HepG2 (cell line): Measurements from ENCODE around the gene TH. TPM values are rescaled to one million over a fixed set of nuclear protein-coding genes. Genes with fewer than 3 reads are reported as not detected.
A peak's percentile ranks its signal among the peaks of the same experiment; 100 is the strongest.

Experiments used
- ATAC-seq: fragments of 200-7000 bp; cut with Tn5 transposase; 3 replicates; pipeline ENCODE4 v1.9.1; 2020; ENCODE audit warnings: mild to moderate bottlenecking, moderate library complexity
- BruUV-seq: library from RNA; stranded (reverse); fragments of 400-500 nt; replicated peaks from 2 replicates; lab custom pipeline; 2021; lab: Mats Ljungman, UMichigan
- CTCF ChIA-PET: fragments of 300-600 bp; formaldehyde crosslinking; extraction: SDS; loops from one replicate; lab custom pipeline; 2021; ENCODE audit warnings: low total read pairs, inconsistent platforms, low intra/inter-chr PET ratio; lab: Yijun Ruan, JAX
- POLR2A ChIA-PET: fragments of 350-600 bp; sonication (Branson Sonifier 250); formaldehyde crosslinking; loops from one replicate; lab custom pipeline; 2020; ENCODE audit warnings: antibody characterized with exemption, inconsistent platforms; lab: Yijun Ruan, JAX
- DNase-seq: peaks from one replicate; pipeline ENCODE4 v3.0.0-alpha.2; 2015; ENCODE audit warnings: low spot score
- FAIRE-seq: peaks from 3 replicates; lab custom pipeline; 2011; peaks lifted over from hg19 to GRCh38; lab: Jason Lieb, UNC
- H2AFZ ChIP-seq: one replicate; pipeline ENCODE4 v1.6.1; 2011; ENCODE audit warnings: low read length, inconsistent platforms
- H3K27ac ChIP-seq: fragments of 300-600 bp; 3 replicates; pipeline ENCODE4 v1.8.0; 2011; ENCODE audit warnings: mixed run types, mild to moderate bottlenecking, mixed read lengths, low read length, inconsistent platforms; ENCODE audit not compliant: insufficient read depth; ENCODE audit errors: extremely low read length
- H3K27me3 ChIP-seq, 2 experiments: fragments of 200-600 bp in 1 of 2; 2 replicates in 1 of 2; 3 replicates in 1 of 2; pipeline versions ENCODE4 v1.6.0 to v1.8.0; 2011; ENCODE audit warnings: low read length in 2 of 2, mild to moderate bottlenecking in 2 of 2, moderate library complexity in 2 of 2, inconsistent platforms in 1 of 2; ENCODE audit not compliant: insufficient read depth in 2 of 2, control insufficient read depth in 1 of 2
- H3K36me3 ChIP-seq, 2 experiments: fragments of 200-600 bp in 1 of 2; replicated peaks in 1 of 2; 2 replicates in 1 of 2; 3 replicates in 1 of 2; pipeline versions ENCODE4 v1.5.1 to v1.8.0; 2011; ENCODE audit warnings: low read length in 2 of 2, inconsistent platforms in 1 of 2; ENCODE audit not compliant: insufficient read depth in 2 of 2, control insufficient read depth in 1 of 2
- H3K4me1 ChIP-seq: 2 replicates; pipeline ENCODE4 v1.5.1; 2012; ENCODE audit warnings: low read length, inconsistent platforms; ENCODE audit not compliant: insufficient read depth
- H3K4me2 ChIP-seq: 2 replicates; pipeline ENCODE4 v1.6.0; 2011; ENCODE audit warnings: low read depth, low read length, inconsistent platforms
- H3K4me3 ChIP-seq, 3 experiments: fragments of 200-600 bp in 1 of 3; sonication (generic), shearing (Covaris generic) in 1 of 3; replicated peaks in 1 of 3; 2 replicates each; pipeline ENCODE4 v1.5.1; 2011 to 2016; ENCODE audit warnings: low read length in 3 of 3, inconsistent platforms in 2 of 3, low read depth in 2 of 3, mild to moderate bottlenecking in 2 of 3, control low read depth in 1 of 3, mixed read lengths in 1 of 3; ENCODE audit not compliant: insufficient read depth in 1 of 3
- H3K79me2 ChIP-seq: one replicate; pipeline ENCODE4 v1.6.1; 2011; ENCODE audit warnings: low read length, inconsistent platforms; ENCODE audit not compliant: insufficient read depth
- H3K9ac ChIP-seq: 2 replicates; pipeline ENCODE4 v1.6.0; 2011; ENCODE audit warnings: mild to moderate bottlenecking, low read depth, low read length, inconsistent platforms; ENCODE audit not compliant: insufficient read depth
- H3K9me3 ChIP-seq: 2 replicates; pipeline ENCODE4 v1.5.1; 2012; ENCODE audit warnings: mild to moderate bottlenecking, low read length
- H4K20me1 ChIP-seq: 2 replicates; pipeline ENCODE4 v1.6.0; 2011; ENCODE audit warnings: inconsistent platforms, mild to moderate bottlenecking, low read length, moderate library complexity; ENCODE audit not compliant: insufficient read depth
- ERF ChIP-seq: IDR thresholded peaks from 2 replicates; pipeline ENCODE4 v1.6.1; 2018; ENCODE audit warnings: missing biosample characterization, missing genetic modification reagents
- MXD3 ChIP-seq: IDR thresholded peaks from 2 replicates; pipeline ENCODE4 v1.6.1; 2016; ENCODE audit warnings: mild to moderate bottlenecking, missing biosample characterization, missing genetic modification reagents
- NFYC ChIP-seq: IDR thresholded peaks from 2 replicates; pipeline ENCODE4 v1.6.1; 2016; ENCODE audit warnings: missing genetic modification reagents, missing compliant biosample characterization
- RBM22 ChIP-seq: fragments of 200-400 bp; formaldehyde crosslinking; optimal IDR thresholded peaks from 2 replicates; pipeline ENCODE3; 2017; ENCODE audit warnings: mild to moderate bottlenecking, low read length, moderate library complexity
- SIX1 ChIP-seq: sonication (generic); formaldehyde crosslinking; IDR thresholded peaks from 2 replicates; pipeline ENCODE4 v1.4.0; 2020; ENCODE audit warnings: missing genetic modification reagents, borderline replicate concordance
- SMC3 ChIP-seq: IDR thresholded peaks from 2 replicates; pipeline ENCODE4 v1.6.1; 2011; ENCODE audit warnings: low read length, improper control_type of control experiment
- SOX13 ChIP-seq, 3 experiments: fragments of 450-650 bp in 1 of 3; sonication (generic) in 1 of 3; formaldehyde crosslinking in 1 of 3; IDR thresholded peaks in 2 of 3; conservative IDR thresholded peaks in 1 of 3; 2 replicates each; pipeline versions ENCODE4 v1.5.0 to v1.6.1; 2016 to 2020; ENCODE audit warnings: antibody characterized with exemption in 1 of 3, mild to moderate bottlenecking in 1 of 3, missing compliant biosample characterization in 1 of 3, missing genetic modification reagents in 1 of 3, moderate library complexity in 1 of 3
- TBX2 ChIP-seq: sonication (generic); formaldehyde crosslinking; IDR thresholded peaks from 2 replicates; pipeline ENCODE4 v1.5.0; 2020; ENCODE audit warnings: missing genetic modification reagents, mild to moderate bottlenecking, borderline replicate concordance
- YEATS2 ChIP-seq: sonication (generic); formaldehyde crosslinking; IDR thresholded peaks from 2 replicates; pipeline ENCODE4 v1.4.0; 2020; ENCODE audit warnings: missing genetic modification reagents, borderline replicate concordance
- ZBTB42 ChIP-seq: sonication (generic); formaldehyde crosslinking; IDR thresholded peaks from 2 replicates; pipeline ENCODE4 v1.5.0; 2020; ENCODE audit warnings: mild to moderate bottlenecking, missing genetic modification reagents
- ZBTB49 ChIP-seq: sonication (generic); formaldehyde crosslinking; IDR thresholded peaks from 2 replicates; pipeline ENCODE4 v1.4.0; 2020; ENCODE audit warnings: missing genetic modification reagents, borderline replicate concordance
- ZNF12 ChIP-seq: sonication (generic); formaldehyde crosslinking; IDR thresholded peaks from 2 replicates; pipeline ENCODE4 v1.5.0; 2020; ENCODE audit warnings: missing genetic modification reagents
- ZNF253 ChIP-seq: sonication (generic); formaldehyde crosslinking; IDR thresholded peaks from 2 replicates; pipeline ENCODE4 v1.8.0; 2022; ENCODE audit warnings: mild to moderate bottlenecking, missing genetic modification reagents, borderline replicate concordance
- ZNF331 ChIP-seq: sonication (generic); formaldehyde crosslinking; IDR thresholded peaks from 2 replicates; pipeline ENCODE4 v1.4.0; 2020; ENCODE audit warnings: missing genetic modification reagents
- ZNF510 ChIP-seq: sonication (generic); formaldehyde crosslinking; IDR thresholded peaks from 2 replicates; pipeline ENCODE4 v1.4.0; 2020; ENCODE audit warnings: low read depth, mild to moderate bottlenecking, missing genetic modification reagents
- WGBS: methylation state at CpG from one replicate; pipeline ENCODE4 v1.1.6; 2017; ENCODE audit warnings: low lambda C conversion rate; 5-methylcytosine and 5-hydroxymethylcytosine counted together
- in situ Hi-C: cut with HindIII; loops from 2 replicates; pipeline ENCODE4 v1.10.0; 2017; ENCODE audit warnings: low pct_unique_long_range_greater_than_20kb; ENCODE audit not compliant: extremely low pct_ligation_motif_present
- intact Hi-C: fragments of 100-400 bp; cut with micrococcal nuclease; formaldehyde crosslinking; loops from one replicate; pipeline ENCODE4 v1.10.0; 2022; ENCODE audit not compliant: unreplicated experiment
- polyA plus RNA-seq, 8 experiments: library from polyadenylated mRNA; depleted of rRNA in 3 of 8; stranded (reverse) in 7 of 8; unstranded in 1 of 8; fragments of >200 nt; fragmentation: Illumina TruSeq in 4 of 8; extraction: Trizol in 4 of 8; gene quantifications; 2 replicates each; pipeline versions ENCODE4 v1.2.1 to v1.2.3, GENCODE V29; 2011 to 2016; ENCODE audit warnings: low read depth in 4 of 8, missing spikeins in 1 of 8, mixed read lengths in 1 of 8; ENCODE audit not compliant: insufficient read depth in 1 of 8
- total RNA-seq, 5 experiments: library from RNA; depleted of rRNA; stranded (reverse); fragments of >200 nt; fragmentation: Illumina TruSeq; extraction: Trizol; gene quantifications; 2 replicates each; pipeline ENCODE4 v1.2.3, GENCODE V29; 2016; ENCODE audit warnings: low read depth in 1 of 5
- TF ChIP-seq, protein P1 (sequence below): sonication (generic); formaldehyde crosslinking; IDR thresholded peaks from 2 replicates; pipeline ENCODE4 v1.8.0; 2022; ENCODE audit warnings: mild to moderate bottlenecking, missing genetic modification reagents, moderate library complexity

The TH gene
- total and polyA plus RNA-seq, 2 of the 13 experiments (the other 11 are each of a cell fraction or from before 2014, with no cell fraction given), result 0.36 TPM; not detected in 1

DNA sequence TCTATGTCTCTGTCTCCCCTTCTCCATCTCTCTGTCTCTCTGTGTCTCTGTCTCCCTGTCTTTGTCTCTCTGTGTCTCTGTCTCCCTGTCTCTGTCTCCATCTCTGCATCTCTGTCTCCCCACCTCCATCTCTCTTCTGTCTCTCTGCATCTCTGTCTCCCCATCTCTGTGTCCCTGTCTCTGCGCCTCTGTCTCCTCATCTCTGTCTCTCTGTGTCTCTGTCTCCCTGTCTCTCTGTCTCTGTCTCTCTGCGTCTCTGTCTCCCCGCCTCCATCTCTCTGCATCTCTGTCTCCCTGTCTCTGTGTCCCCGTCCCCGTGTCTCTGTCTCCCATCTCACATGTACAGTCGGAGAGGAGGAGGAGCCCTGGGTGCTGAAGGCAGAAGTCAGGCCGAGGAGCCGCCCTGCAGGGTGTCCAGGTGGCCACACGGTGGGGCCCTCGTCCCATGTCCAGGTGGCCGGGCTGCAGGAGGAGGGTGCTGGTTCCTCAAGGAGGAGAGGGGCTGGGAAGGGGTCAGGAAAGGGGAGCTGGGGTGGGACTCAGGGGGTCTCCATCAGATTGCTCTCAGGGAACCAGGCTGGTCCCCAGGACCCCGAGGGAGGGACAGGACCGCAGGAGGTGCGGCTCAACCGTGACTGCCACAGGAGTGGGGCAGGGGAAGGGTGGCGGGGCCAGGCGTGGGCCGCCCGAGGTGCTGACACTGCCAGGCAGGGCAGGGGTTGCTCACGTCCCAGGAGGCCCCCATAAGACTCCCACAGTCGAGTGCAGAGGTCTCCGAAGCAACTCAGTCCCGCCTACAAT lies 25.6 kb upstream of the TH start:
- ATAC-seq, result peak; percentile 80
- Histone ChIP-seq H2AFZ (no peak overlapping the region), H3K27me3 (peaks cover 7 to 16% of the 10 kb centered on the region in 2 experiments; a peak in 4 of 5 replicates), H3K4me3 (no peak overlapping the region), H3K9me3 (no peaks in the 10 kb centered on the region), H4K20me1 (no peaks in the 10 kb centered on the region), H3K9ac (no peak overlapping the region), H3K79me2 (no peaks in the 10 kb centered on the region), H3K4me1 (peaks cover 48% of the 10 kb centered on the region), H3K27ac (no peak overlapping the region), H3K4me2 (no peak overlapping the region), H3K36me3 (no peaks in the 10 kb centered on the region)
- CTCF ChIA-PET, result interaction anchor here (1.4 to 3.9 kb wide), 5 partner anchors 19 to 222 kb away, joined by 3 to 72 read pairs (median 9); no protein-coding TSS in a partner anchor
- in situ Hi-C loops, result loop anchor here (5.0 to 10.0 kb wide), 2 partner anchors 100 to 328 kb away; no protein-coding TSS in a partner anchor
- intact Hi-C loops, result loop anchor here (1.0 to 5.0 kb wide), 2 partner anchors 102 to 225 kb away; no protein-coding TSS in a partner anchor
- no TSS peak for BruUV-seq
- DNase-seq, result peak; percentile 55
- WGBS, result 11% methylated on average over 9 of the region's 23 CpGs
- POLR2A ChIA-PET, result interaction anchor here (1.0 to 3.4 kb wide), 2 partner anchors 14 to 102 kb away, joined by 3 to 19 read pairs; no protein-coding TSS in a partner anchor
- FAIRE-seq, result peak; percentile 30
- TF ChIP-seq, protein P1, sequence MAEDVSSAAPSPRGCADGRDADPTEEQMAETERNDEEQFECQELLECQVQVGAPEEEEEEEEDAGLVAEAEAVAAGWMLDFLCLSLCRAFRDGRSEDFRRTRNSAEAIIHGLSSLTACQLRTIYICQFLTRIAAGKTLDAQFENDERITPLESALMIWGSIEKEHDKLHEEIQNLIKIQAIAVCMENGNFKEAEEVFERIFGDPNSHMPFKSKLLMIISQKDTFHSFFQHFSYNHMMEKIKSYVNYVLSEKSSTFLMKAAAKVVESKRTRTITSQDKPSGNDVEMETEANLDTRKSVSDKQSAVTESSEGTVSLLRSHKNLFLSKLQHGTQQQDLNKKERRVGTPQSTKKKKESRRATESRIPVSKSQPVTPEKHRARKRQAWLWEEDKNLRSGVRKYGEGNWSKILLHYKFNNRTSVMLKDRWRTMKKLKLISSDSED (CRISPR knock-in tag), result no peak
- TF ChIP-seq RBM22 (no peak), SOX13 (IDR thresholded peaks at IDR 0.05) (no peak), SOX13 (CRISPR knock-in tag; conservative IDR thresholded peaks at IDR 0.05 in 1 of 2, IDR thresholded peaks at IDR 0.05 in 1 of 2) (0 out of 4 replicates have a peak, but pooled peaks of 1 of the 2 experiments have one; percentile 14), TBX2 (0 out of 2 replicates have a peak, but pooled peaks have one; percentile 25), YEATS2 (CRISPR knock-in tag) (no peak), ZNF510 (CRISPR knock-in tag) (no peak), ZNF12 (CRISPR knock-in tag) (no peak), ERF (CRISPR knock-in tag) (0 out of 2 replicates have a peak, but pooled peaks have one; percentile 28), ZNF331 (peak; percentile 65), SMC3 (peak; percentile 79; the same call in 1 of the 2 replicates), NFYC (CRISPR knock-in tag) (no peak), ZBTB49 (CRISPR knock-in tag) (peak; percentile 74; the same call in 1 of the 2 replicates), ZBTB42 (CRISPR knock-in tag) (no peak), MXD3 (no peak), ZNF253 (no peak), SIX1 (CRISPR knock-in tag) (no peak)
